ENCODE data around the gene AGAP1.

Gene AGAP1

GRCh38 chr2:235901243-235901642 lies 407.4 kb downstream of the AGAP1 start:
- no peak for ATAC-seq

GRCh38 chr2:235903782-235904584 lies 410.1 kb downstream of the AGAP1 start:
- no peak for ATAC-seq

GRCh38 chr2:235904585-235904931 lies 410.7 kb downstream of the AGAP1 start:
- no peak for ATAC-seq

- ATAC-seq: no peak
These were observed 415.0 kb downstream of the AGAP1 start for GRCh38 chr2:235908826-235909225.

- no peak for ATAC-seq
These were observed 415.5 kb downstream of the AGAP1 start for GRCh38 chr2:235909358-235909757.

- ATAC-seq: no peak
These were observed 416.2 kb downstream of the AGAP1 start for GRCh38 chr2:235910067-235910466.

- ATAC-seq: no peak
These were observed 417.3 kb downstream of the AGAP1 start for GRCh38 chr2:235911125-235911524.

- ATAC-seq: no peak
These were observed 417.9 kb downstream of the AGAP1 start for GRCh38 chr2:235911633-235912233.

- no peak for ATAC-seq
These were observed 420.9 kb downstream of the AGAP1 start for GRCh38 chr2:235914756-235915155.

GRCh38 chr2:235917506-235917905 lies 423.7 kb downstream of the AGAP1 start:
- ATAC-seq: no peak

GRCh38 chr2:235918876-235919275 lies 425.0 kb downstream of the AGAP1 start:
- no peak for ATAC-seq

GRCh38 chr2:235920216-235920865 lies 426.5 kb downstream of the AGAP1 start:
- ATAC-seq: no peak

GRCh38 chr2:235921508-235922191 lies 427.8 kb downstream of the AGAP1 start:
- no peak for ATAC-seq

- no peak for ATAC-seq
These were observed 429.0 kb downstream of the AGAP1 start for GRCh38 chr2:235922839-235923238.

- no peak for ATAC-seq
These were observed 430.2 kb downstream of the AGAP1 start for GRCh38 chr2:235923859-235924674.

GRCh38 chr2:235924675-235925063 lies 430.8 kb downstream of the AGAP1 start:
- ATAC-seq: no peak

GRCh38 chr2:235925250-235925919 lies 431.5 kb downstream of the AGAP1 start:
- no peak for ATAC-seq

GRCh38 chr2:235926229-235926628 lies 432.4 kb downstream of the AGAP1 start:
- no peak for ATAC-seq

GRCh38 chr2:235928751-235929370 lies 435.0 kb downstream of the AGAP1 start:
- no peak for ATAC-seq

- ATAC-seq: no peak
These were observed 436.9 kb downstream of the AGAP1 start for GRCh38 chr2:235930701-235931100.

GRCh38 chr2:235931676-235932075 lies 437.8 kb downstream of the AGAP1 start:
- no peak for ATAC-seq

Measured in activated CD4-positive, CD25-positive, alpha-beta regulatory T cell treated with anti-CD3 and anti-CD28 coated beads, Interleukin-2, amount 50 U/mL, for 24 hours (primary cell).